Gastroesophageal sphincter (tissue), 4 donors: ENCODE data around the gene SLIT2. TPM values are rescaled to one million over a fixed set of nuclear protein-coding genes. Genes with fewer than 3 reads are reported as not detected.

Experiments used
- ATAC-seq: fragments of 150-250 bp; one replicate; pipeline ENCODE4 v1.9.1; 2016; ENCODE audit warnings: mild to moderate bottlenecking, moderate library complexity
- H3K27ac ChIP-seq, 4 donors: fragments of 200-600 bp; sonication (generic) in 3 of 4; 1 replicate in 3 of 4; 2 replicates in 1 of 4; pipeline ENCODE4 v1.5.1; 2016 to 2019
- H3K27me3 ChIP-seq: fragments of 200-600 bp; sonication (generic); one replicate; pipeline ENCODE4 v1.5.1; 2019
- H3K36me3 ChIP-seq, 2 donors: fragments of 200-600 bp; sonication (generic); one replicate each; pipeline ENCODE4 v1.5.1; 2019; ENCODE audit warnings: control low read depth in 1 of 2
- H3K4me1 ChIP-seq, 3 donors: fragments of 200-600 bp; sonication (generic); 1 replicate in 2 of 3; 2 replicates in 1 of 3; pipeline ENCODE4 v1.5.1; 2016 to 2019; ENCODE audit warnings: control low read depth in 2 of 3
- H3K4me3 ChIP-seq, 2 donors: fragments of 200-600 bp; sonication (generic); one replicate each; pipeline ENCODE4 v1.5.1; 2019; ENCODE audit warnings: mild to moderate bottlenecking in 1 of 2, moderate library complexity in 1 of 2
- H3K9me3 ChIP-seq, 3 donors: fragments of 200-600 bp; sonication (generic); one replicate each; pipeline ENCODE4 v1.5.1; 2017 to 2019; ENCODE audit warnings: control low read depth in 2 of 3
- EP300 ChIP-seq: sonication (generic); formaldehyde crosslinking; IDR thresholded peaks from one replicate; pipeline ENCODE4 v1.6.1; 2017; ENCODE audit warnings: antibody characterized with exemption, mild to moderate bottlenecking
- POLR2A ChIP-seq, 2 donors: fragments of 450-650 bp; IDR thresholded peaks; one replicate each; pipeline ENCODE4 v1.6.1; 2017; ENCODE audit warnings: antibody characterized with exemption in 2 of 2, mild to moderate bottlenecking in 2 of 2, moderate library complexity in 1 of 2
- POLR2AphosphoS5 ChIP-seq: sonication (generic); formaldehyde crosslinking; IDR thresholded peaks from one replicate; pipeline ENCODE4 v1.6.1; 2017; ENCODE audit warnings: antibody characterized with exemption
- WGBS, 2 donors: methylation state at CpG; one replicate each; pipeline ENCODE4 v1.1.5; 2018; ENCODE audit warnings: low coverage in 1 of 2; 5-methylcytosine and 5-hydroxymethylcytosine counted together
- total RNA-seq, 4 donors: library from RNA; depleted of rRNA; stranded (reverse); fragments of >200 nt; gene quantifications; one replicate each; pipeline ENCODE4 v1.1.0, GENCODE V29; 2016
- TF ChIP-seq, protein P1 (sequence below), 4 experiments: fragments of 200-600 bp in 2 of 4; fragments of 450-650 bp in 2 of 4; sonication (generic) in 1 of 4; IDR thresholded peaks; one replicate each; pipeline ENCODE4 v1.5.1; 2017 to 2019; ENCODE audit warnings: antibody characterized with exemption in 4 of 4, mild to moderate bottlenecking in 2 of 4, moderate library complexity in 2 of 4

SLIT2 gene
- total RNA-seq, 4 donors from 2014 or later = 53.4 to 83.6 (median 76.7) TPM

DNA sequence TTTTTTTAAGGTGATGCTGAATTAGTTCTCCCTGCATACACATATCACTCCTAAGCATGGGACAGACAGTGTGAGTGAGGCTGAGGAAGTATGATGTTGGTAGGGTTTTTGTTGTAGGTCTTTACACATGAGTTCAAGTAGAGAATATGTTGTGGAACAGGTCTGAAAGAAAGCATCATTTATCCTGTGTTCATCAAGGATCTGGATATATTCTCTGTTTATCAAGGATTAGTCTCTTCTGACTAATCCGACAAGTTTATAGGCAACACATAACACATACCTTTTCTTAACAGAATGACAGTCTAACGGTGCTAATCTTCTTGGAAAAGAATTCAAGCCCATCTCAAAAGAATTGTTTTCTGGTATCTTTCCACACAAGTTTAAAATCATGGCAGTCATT is 10.5 kb downstream of the SLIT2 start:
- Histone ChIP-seq H3K27ac (peak overlapping the region in 1 of 4 donors; percentile 6), H3K9me3 (no peaks in the 10 kb centered on the region), H3K36me3 (peaks cover 0 to 5% of the 10 kb centered on the region in 2 donors), H3K4me1 (peaks cover 6 to 80% (median 15%) of the 10 kb centered on the region in 3 donors), H3K27me3 (no peaks in the 10 kb centered on the region), H3K4me3 (no peak overlapping the region)
- ATAC-seq = no peak
- 53 to 66% methylated on average over 2 of the region's 2 CpGs for WGBS, 2 donors
- TF ChIP-seq EP300 (no peak), POLR2AphosphoS5 (no peak)
- TF ChIP-seq, protein P1, sequence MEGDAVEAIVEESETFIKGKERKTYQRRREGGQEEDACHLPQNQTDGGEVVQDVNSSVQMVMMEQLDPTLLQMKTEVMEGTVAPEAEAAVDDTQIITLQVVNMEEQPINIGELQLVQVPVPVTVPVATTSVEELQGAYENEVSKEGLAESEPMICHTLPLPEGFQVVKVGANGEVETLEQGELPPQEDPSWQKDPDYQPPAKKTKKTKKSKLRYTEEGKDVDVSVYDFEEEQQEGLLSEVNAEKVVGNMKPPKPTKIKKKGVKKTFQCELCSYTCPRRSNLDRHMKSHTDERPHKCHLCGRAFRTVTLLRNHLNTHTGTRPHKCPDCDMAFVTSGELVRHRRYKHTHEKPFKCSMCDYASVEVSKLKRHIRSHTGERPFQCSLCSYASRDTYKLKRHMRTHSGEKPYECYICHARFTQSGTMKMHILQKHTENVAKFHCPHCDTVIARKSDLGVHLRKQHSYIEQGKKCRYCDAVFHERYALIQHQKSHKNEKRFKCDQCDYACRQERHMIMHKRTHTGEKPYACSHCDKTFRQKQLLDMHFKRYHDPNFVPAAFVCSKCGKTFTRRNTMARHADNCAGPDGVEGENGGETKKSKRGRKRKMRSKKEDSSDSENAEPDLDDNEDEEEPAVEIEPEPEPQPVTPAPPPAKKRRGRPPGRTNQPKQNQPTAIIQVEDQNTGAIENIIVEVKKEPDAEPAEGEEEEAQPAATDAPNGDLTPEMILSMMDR (IDR thresholded peaks at IDR 0.05) = no peak

DNA sequence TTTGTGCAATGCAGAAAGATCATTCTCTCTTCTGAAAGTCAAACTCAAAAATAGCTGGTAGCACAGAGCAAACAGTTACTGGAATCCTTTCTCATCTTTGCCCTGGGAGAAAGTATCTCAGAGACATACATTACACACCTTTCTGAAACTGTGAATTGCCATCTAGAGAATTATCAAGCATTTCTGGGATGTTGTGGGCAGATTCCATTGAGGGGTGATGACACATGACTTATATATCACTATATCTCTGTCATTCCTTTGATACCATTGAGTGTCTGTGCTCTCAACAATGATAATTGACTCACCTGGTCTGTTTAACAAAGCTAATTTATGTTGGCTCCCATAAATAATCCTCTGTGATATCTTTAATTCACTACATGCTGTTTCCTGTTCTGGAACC is 13.0 kb downstream of the SLIT2 start:
- H3K4me3 ChIP-seq = no peak overlapping the region
- no peaks in the 10 kb centered on the region for H3K27me3 ChIP-seq
- peaks cover 0 to 5% of the 10 kb centered on the region in 2 donors for H3K36me3 ChIP-seq
- ATAC-seq = no peak
- TF ChIP-seq POLR2A (IDR thresholded peaks at IDR 0.05) (no peak), EP300 (no peak), POLR2AphosphoS5 (no peak)
- TF ChIP-seq, protein P1 (IDR thresholded peaks at IDR 0.05) = no peak
- peak overlapping the region in 3 of 4 donors; percentile 14 to 82 (median 31) for H3K27ac ChIP-seq
- H3K9me3 ChIP-seq = no peaks in the 10 kb centered on the region
- H3K4me1 ChIP-seq = peaks cover 6 to 80% (median 19%) of the 10 kb centered on the region in 3 donors

DNA sequence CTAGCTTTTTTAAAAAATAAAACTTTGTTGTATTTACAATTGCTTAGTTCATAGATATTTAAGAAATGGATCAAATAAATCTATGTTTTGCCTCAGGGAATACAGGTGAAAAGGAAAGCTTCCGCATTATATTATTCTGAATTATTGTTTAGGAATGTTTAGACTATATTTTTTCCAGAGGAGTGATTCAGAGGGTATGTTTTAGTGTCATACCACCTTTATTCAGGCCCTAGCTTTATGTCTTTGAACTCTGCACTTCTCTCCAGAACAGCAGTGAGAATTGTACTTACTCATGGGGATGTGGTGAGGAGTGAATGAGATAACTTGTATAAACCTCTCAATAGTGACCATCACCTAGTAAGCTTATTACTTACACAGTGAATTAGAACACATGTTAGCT is 14.0 kb downstream of the SLIT2 start:
- H3K27me3 ChIP-seq = no peaks in the 10 kb centered on the region
- H3K9me3 ChIP-seq = no peaks in the 10 kb centered on the region
- peaks cover 6 to 82% (median 23%) of the 10 kb centered on the region in 3 donors for H3K4me1 ChIP-seq
- TF ChIP-seq, protein P1 (IDR thresholded peaks at IDR 0.05) = no peak
- TF ChIP-seq POLR2A (IDR thresholded peaks at IDR 0.05) (no peak), EP300 (no peak), POLR2AphosphoS5 (no peak)
- WGBS, 2 donors = 87 to 91% methylated on average over 1 of the region's 1 CpG
- no peak overlapping the region for H3K4me3 ChIP-seq
- H3K36me3 ChIP-seq = peaks cover 0 to 5% of the 10 kb centered on the region in 2 donors
- H3K27ac ChIP-seq = peak overlapping the region; percentile 24 to 96 (median 78)
- peak; percentile 6 for ATAC-seq

DNA sequence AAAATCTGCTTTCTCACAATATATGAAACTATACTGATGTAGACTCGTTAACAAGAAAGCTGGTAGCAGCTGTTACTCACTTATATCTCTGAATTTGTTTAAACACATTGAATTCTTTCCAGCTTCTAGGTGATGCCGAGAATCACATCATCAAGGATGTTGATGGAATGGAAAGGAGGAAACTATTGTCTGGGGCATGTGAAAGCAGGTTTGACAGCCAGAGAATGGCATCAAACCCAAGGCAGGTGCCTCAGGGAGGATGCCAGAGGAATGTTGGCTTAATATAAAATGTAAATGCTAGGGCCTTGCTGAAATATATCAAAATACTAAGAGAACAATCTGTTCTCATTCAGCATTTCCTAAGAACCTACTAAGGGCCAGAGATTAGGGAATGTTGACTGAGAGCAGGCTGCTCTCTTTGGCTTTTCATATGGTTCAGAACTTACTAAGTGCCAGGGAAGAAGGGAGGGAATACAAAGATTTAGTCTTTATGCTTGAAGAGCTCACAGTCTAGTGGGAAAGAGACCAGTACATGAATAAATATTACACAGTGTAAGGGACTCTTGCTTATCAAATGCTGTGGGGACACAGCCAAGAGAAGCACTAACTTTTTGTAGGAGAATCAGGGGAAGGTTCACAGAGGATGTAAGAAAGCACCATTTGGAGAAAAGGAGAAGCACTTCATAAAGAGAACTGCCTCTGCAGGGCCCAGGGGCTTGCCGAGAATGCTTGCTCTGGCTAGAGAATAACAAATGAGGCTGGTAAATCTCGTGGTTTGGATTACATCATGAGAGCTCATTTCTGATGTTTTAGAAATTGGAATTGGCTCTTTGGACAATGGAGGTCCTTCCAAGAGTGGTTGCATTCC is 14.7 kb downstream of the SLIT2 start:
- no peak overlapping the region for H3K4me3 ChIP-seq
- peak overlapping the region; percentile 75 to 96 (median 82) for H3K27ac ChIP-seq
- no peaks in the 10 kb centered on the region for H3K9me3 ChIP-seq
- peaks cover 0 to 5% of the 10 kb centered on the region in 2 donors for H3K36me3 ChIP-seq
- 27 to 47% methylated on average over 4 of the region's 4 CpGs for WGBS, 2 donors
- ATAC-seq = peak; percentile 87
- TF ChIP-seq POLR2AphosphoS5 = peak; percentile 9
- TF ChIP-seq, protein P1 (IDR thresholded peaks at IDR 0.05) = no peak
- H3K27me3 ChIP-seq = no peaks in the 10 kb centered on the region
- peaks cover 6 to 79% (median 25%) of the 10 kb centered on the region in 3 donors for H3K4me1 ChIP-seq

DNA sequence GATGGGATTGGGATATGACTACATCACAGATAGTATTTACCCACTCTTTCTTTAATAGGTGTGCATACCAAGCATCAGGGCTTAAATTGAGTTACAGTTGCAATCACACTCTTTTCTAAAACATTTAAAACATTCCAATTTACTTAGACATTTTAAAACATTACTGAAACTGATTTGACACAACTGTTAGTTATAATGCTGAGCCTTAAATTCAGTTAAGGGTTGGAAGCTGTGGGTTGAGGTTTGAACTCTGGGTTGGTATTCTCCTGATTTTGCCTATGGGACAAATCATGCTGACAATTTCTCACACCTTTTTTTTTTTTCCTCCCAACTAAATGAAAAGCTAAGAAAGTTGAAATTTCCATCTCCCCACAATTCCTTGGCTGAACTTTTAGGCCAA is 16.3 kb downstream of the SLIT2 start:
- ATAC-seq = no peak
- Histone ChIP-seq H3K27ac (peak overlapping the region in 2 of 4 donors; percentile 12 to 82), H3K27me3 (no peaks in the 10 kb centered on the region), H3K4me3 (no peak overlapping the region), H3K9me3 (no peaks in the 10 kb centered on the region), H3K36me3 (peaks cover 0 to 3% of the 10 kb centered on the region in 2 donors), H3K4me1 (peaks cover 6 to 88% (median 25%) of the 10 kb centered on the region in 3 donors)
- TF ChIP-seq EP300 (no peak), POLR2A (IDR thresholded peaks at IDR 0.05) (no peak), POLR2AphosphoS5 (no peak)
- TF ChIP-seq, protein P1 (IDR thresholded peaks at IDR 0.05) = no peak
